GM23338 (cell line): ENCODE measurements around the gene SRCIN1. TPM values are rescaled to one million over a fixed set of nuclear protein-coding genes. Genes with fewer than 3 reads are reported as not detected.
"Not testable (repeated sequence)": the region's sequence is repeated elsewhere in the genome, so short reads cannot be mapped to it uniquely, and the experiment has no call there.

Source experiments
- ATAC-seq: fragments of 200-7000 bp; cut with Tn5 transposase; 3 replicates; pipeline ENCODE4 v1.9.1; 2020
- DNase-seq: peaks from one replicate; pipeline ENCODE4 v3.0.0-alpha.2; 2015; ENCODE audit warnings: low spot score
- H2AFZ ChIP-seq: fragments of 200-600 bp; sonication (generic); 2 replicates; pipeline ENCODE4 v1.8.0; 2016; ENCODE audit warnings: antibody characterized with exemption, mild to moderate bottlenecking, moderate library complexity
- H3F3A ChIP-seq: fragments of 200-600 bp; sonication (generic); replicated peaks from 2 replicates; pipeline ENCODE4 v1.8.0; 2017; ENCODE audit warnings: antibody characterized with exemption, mixed run types, low read depth
- H3K27ac ChIP-seq: fragments of 200-600 bp; sonication (generic); 2 replicates; pipeline ENCODE4 v1.6.1; 2016; ENCODE audit warnings: low read depth
- H3K27me3 ChIP-seq: fragments of 200-600 bp; sonication (generic); 2 replicates; pipeline ENCODE4 v1.8.0; 2016; ENCODE audit warnings: mild to moderate bottlenecking, mixed run types, moderate library complexity; ENCODE audit not compliant: insufficient read depth
- H3K36me3 ChIP-seq: fragments of 200-600 bp; sonication (generic); 2 replicates; pipeline ENCODE4 v1.8.0; 2016; ENCODE audit warnings: mild to moderate bottlenecking; ENCODE audit not compliant: insufficient read depth
- H3K4me1 ChIP-seq: fragments of 200-600 bp; sonication (generic); 2 replicates; pipeline ENCODE4 v1.8.0; 2016; ENCODE audit warnings: mild to moderate bottlenecking, moderate library complexity; ENCODE audit not compliant: insufficient read depth
- H3K4me2 ChIP-seq: fragments of 200-600 bp; sonication (generic); 2 replicates; pipeline ENCODE4 v1.7.1; 2017; ENCODE audit warnings: mixed run types
- H3K4me3 ChIP-seq: fragments of 200-600 bp; sonication (generic); 2 replicates; pipeline ENCODE4 v1.6.1; 2016; ENCODE audit warnings: mixed run types
- H3K79me2 ChIP-seq: fragments of 200-600 bp; sonication (generic); replicated peaks from 2 replicates; pipeline ENCODE4 v1.8.0; 2017; ENCODE audit warnings: mild to moderate bottlenecking; ENCODE audit not compliant: insufficient read depth
- H3K9me2 ChIP-seq: fragments of 200-600 bp; sonication (generic); 2 replicates; pipeline ENCODE4 v1.8.0; 2017; ENCODE audit not compliant: insufficient read depth
- H4K20me1 ChIP-seq: fragments of 200-600 bp; sonication (generic); replicated peaks from 2 replicates; pipeline ENCODE4 v1.8.0; 2017; ENCODE audit warnings: mild to moderate bottlenecking; ENCODE audit not compliant: insufficient read depth
- H3K27ac Mint-ChIP-seq: 2 replicates; pipeline ENCODE4 v1.8.0; 2020; ENCODE audit warnings: inconsistent platforms, mild to moderate bottlenecking, moderate library complexity, mixed read lengths
- H3K27me3 Mint-ChIP-seq: 3 replicates; pipeline ENCODE4 v1.8.0; 2022; ENCODE audit warnings: low read depth, mild to moderate bottlenecking, moderate library complexity, mixed read lengths, inconsistent platforms; ENCODE audit not compliant: insufficient read depth, poor library complexity
- H3K36me3 Mint-ChIP-seq: 3 replicates; pipeline ENCODE4 v1.8.0; 2021; ENCODE audit warnings: low read depth, mild to moderate bottlenecking, inconsistent platforms, moderate library complexity, mixed read lengths
- H3K4me1 Mint-ChIP-seq: 3 replicates; pipeline ENCODE4 v1.8.0; 2020; ENCODE audit warnings: mild to moderate bottlenecking, inconsistent platforms, mixed read lengths
- H3K4me3 Mint-ChIP-seq: 3 replicates; pipeline ENCODE4 v1.8.0; 2021; ENCODE audit warnings: moderate library complexity, mild to moderate bottlenecking, inconsistent platforms, mixed read lengths
- H3K9me3 Mint-ChIP-seq: 3 replicates; pipeline ENCODE4 v1.8.0; 2020; ENCODE audit warnings: moderate library complexity, mild to moderate bottlenecking, inconsistent platforms, mixed read lengths
- polyA plus RNA-seq: library from polyadenylated mRNA; unstranded; fragments of >200 nt; fragmentation: Nextera tagmentation; extraction: Ambion mirVana; gene quantifications from 2 replicates; pipeline ENCODE4 v1.2.1, GENCODE V29; 2016
- total RNA-seq: library from RNA; depleted of rRNA; stranded (reverse); fragments of >200 nt; shearing (Covaris generic); gene quantifications from 2 replicates; pipeline ENCODE4 v1.2.3, GENCODE V29; 2014
- TF ChIP-seq, protein P1 (sequence below), 2 experiments: fragments of 200-600 bp in 1 of 2; sonication (generic) in 1 of 2; conservative IDR thresholded peaks; 2 replicates each; pipeline versions ENCODE4 v1.5.1 to v1.6.1; 2016 to 2017; ENCODE audit warnings: antibody characterized with exemption in 2 of 2, low read depth in 2 of 2, mild to moderate bottlenecking in 2 of 2, moderate library complexity in 1 of 2

Gene SRCIN1
- total and polyA plus RNA-seq, 2 experiments from 2014 or later = 0.87 to 2.2 TPM

DNA sequence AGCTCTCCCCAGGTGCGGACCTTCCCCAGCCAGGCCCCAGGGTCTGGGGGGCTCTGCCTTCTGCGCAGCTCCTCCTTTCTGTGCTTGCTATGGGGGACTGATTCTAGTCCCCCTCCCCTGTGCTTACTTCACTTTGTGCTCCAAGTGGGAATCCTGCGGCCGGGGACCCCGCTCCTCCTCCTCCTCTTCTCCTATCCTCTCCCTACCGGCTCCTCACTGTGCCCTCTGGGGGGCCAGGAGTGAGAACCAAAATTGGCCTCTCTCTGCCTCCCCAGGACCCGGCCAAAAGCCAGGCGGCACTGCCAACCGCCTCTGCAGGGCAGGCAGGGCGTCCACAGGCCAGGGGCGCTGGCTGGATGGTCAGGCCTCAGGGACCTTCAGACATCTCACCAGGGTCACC is 74.0 kb downstream of the SRCIN1 start:
- H3K27ac ChIP-seq, H3K79me2 ChIP-seq, H3K36me3 Mint-ChIP-seq, H4K20me1 ChIP-seq, DNase-seq, H3K36me3 ChIP-seq, H2AFZ ChIP-seq, H3K4me3 ChIP-seq, H3K27me3 ChIP-seq, H3K9me2 ChIP-seq, ATAC-seq, H3K9me3 Mint-ChIP-seq, H3F3A ChIP-seq: not testable (repeated sequence)
- Histone ChIP-seq H3K4me2 (peak overlapping the region; percentile 62), H3K4me1 (peaks cover 27% of the 10 kb centered on the region)
- Mint-ChIP-seq H3K4me3 (peak overlapping the region; percentile 55), H3K27ac (peak overlapping the region; percentile 13; the same call in 1 of the 2 replicates), H3K4me1 (peaks cover 46% of the 10 kb centered on the region), H3K27me3 (peaks cover 42% of the 10 kb centered on the region)

DNA sequence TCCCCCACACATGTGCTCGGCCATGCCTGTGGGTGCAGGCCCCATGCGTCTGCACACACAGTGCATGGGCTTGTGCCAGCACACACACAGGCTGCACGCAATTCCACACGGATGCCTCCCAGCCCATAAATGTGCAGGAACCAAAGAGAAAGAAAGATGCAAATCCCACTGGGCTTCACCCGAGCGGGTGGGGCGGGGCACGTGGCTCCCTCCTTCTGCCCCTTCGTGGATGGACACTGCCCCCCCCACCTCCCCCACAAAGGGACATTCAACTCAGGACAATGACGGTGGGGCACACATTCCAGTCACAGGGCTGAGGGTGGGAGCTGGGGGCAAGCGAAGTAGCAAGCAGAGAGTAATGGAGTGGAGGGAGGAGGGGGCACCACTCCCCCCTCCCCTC is 74.9 kb downstream of the SRCIN1 start:
- H3K4me1 ChIP-seq = peaks cover 27% of the 10 kb centered on the region
- Mint-ChIP-seq H3K4me3 (peak overlapping the region; percentile 15; the same call in 1 of the 3 replicates), H3K27me3 (peaks cover 34% of the 10 kb centered on the region)

DNA sequence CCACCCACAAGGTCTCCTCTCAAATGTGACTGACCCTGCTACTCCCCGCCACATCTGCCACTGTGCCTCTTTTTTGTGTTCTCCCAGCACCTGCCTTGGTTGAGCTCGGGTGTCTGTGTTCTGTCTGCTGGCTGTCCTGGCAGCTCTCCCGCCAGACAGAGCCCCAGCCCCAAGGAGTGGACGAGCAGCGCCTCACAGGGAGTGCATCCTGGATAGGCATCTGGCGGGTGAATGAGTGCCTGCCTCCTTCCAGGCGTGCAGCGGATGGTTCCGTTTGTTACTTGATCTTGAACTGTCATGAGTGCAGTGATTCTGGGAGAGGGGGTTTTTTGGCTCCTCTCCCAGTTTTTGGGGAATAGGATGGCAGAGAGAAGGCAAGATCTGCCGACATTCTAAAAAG is 77.6 kb downstream of the SRCIN1 start:
- H4K20me1 ChIP-seq, H2AFZ ChIP-seq, H3F3A ChIP-seq, H3K27ac Mint-ChIP-seq, H3K36me3 ChIP-seq, H3K4me2 ChIP-seq, H3K4me3 Mint-ChIP-seq, H3K27me3 ChIP-seq, H3K9me2 ChIP-seq, ATAC-seq, H3K9me3 Mint-ChIP-seq, H3K79me2 ChIP-seq, H3K36me3 Mint-ChIP-seq, H3K4me3 ChIP-seq, DNase-seq, H3K27ac ChIP-seq: not testable (repeated sequence)
- Mint-ChIP-seq H3K27me3 (peaks cover 18% of the 10 kb centered on the region), H3K4me1 (peaks cover 33% of the 10 kb centered on the region)
- peaks cover 16% of the 10 kb centered on the region for H3K4me1 ChIP-seq
- TF ChIP-seq, protein P1, sequence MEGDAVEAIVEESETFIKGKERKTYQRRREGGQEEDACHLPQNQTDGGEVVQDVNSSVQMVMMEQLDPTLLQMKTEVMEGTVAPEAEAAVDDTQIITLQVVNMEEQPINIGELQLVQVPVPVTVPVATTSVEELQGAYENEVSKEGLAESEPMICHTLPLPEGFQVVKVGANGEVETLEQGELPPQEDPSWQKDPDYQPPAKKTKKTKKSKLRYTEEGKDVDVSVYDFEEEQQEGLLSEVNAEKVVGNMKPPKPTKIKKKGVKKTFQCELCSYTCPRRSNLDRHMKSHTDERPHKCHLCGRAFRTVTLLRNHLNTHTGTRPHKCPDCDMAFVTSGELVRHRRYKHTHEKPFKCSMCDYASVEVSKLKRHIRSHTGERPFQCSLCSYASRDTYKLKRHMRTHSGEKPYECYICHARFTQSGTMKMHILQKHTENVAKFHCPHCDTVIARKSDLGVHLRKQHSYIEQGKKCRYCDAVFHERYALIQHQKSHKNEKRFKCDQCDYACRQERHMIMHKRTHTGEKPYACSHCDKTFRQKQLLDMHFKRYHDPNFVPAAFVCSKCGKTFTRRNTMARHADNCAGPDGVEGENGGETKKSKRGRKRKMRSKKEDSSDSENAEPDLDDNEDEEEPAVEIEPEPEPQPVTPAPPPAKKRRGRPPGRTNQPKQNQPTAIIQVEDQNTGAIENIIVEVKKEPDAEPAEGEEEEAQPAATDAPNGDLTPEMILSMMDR (conservative IDR thresholded peaks at IDR 0.05; ENCODE audit: low read depth in 2 of 2) = peak in 1 of 2 experiments; percentile 12; a peak in 1 of 4 replicates

More for the DNA sequence above, 74.9 kb downstream of the SRCIN1 start:
- H3K27ac Mint-ChIP-seq, H3F3A ChIP-seq, H3K9me3 Mint-ChIP-seq, H2AFZ ChIP-seq, H3K27ac ChIP-seq, H3K4me3 ChIP-seq, H3K36me3 ChIP-seq, H3K36me3 Mint-ChIP-seq, DNase-seq, H3K27me3 ChIP-seq, ATAC-seq, H3K9me2 ChIP-seq, H3K79me2 ChIP-seq, H4K20me1 ChIP-seq, H3K4me2 ChIP-seq: not testable (repeated sequence)
- peaks cover 42% of the 10 kb centered on the region for H3K4me1 Mint-ChIP-seq

DNA sequence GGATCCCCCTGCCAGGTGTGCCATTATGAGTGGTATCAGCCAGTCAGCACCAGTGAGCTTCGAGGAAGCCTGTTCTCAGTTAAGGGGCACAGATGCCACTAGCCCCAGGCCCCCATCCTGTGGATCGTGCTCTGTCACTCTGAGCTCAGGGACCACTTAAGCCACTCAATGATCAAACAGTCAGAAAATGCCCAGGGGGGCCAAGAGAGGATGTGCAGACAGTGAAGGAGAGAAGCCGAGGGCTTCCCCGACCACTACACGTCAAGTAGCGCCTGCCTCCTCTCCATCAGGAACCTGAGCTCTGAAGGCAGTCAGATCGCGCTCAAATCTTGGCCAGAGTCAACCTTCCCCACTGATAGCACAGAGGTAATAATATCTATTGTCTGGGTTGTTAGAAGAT is 79.2 kb downstream of the SRCIN1 start:
- not testable (repeated sequence) for H4K20me1 ChIP-seq, H2AFZ ChIP-seq, ATAC-seq, H3K79me2 ChIP-seq, H3F3A ChIP-seq, H3K9me3 Mint-ChIP-seq, H3K36me3 Mint-ChIP-seq, H3K27ac ChIP-seq, H3K27me3 ChIP-seq, H3K4me3 ChIP-seq, DNase-seq, H3K4me2 ChIP-seq, H3K4me3 Mint-ChIP-seq, H3K4me1 ChIP-seq, H3K27ac Mint-ChIP-seq, H3K36me3 ChIP-seq, H3K9me2 ChIP-seq
- Mint-ChIP-seq H3K27me3 (peaks cover 13% of the 10 kb centered on the region), H3K4me1 (peaks cover 18% of the 10 kb centered on the region)
